Inflammatory macrophage treated with lipopolysaccharide for 1 hour (primary cell): Measurements from ENCODE around the gene MAGEB6.
"Not testable (repeated sequence)": the region's sequence is repeated elsewhere in the genome, so short reads cannot be mapped to it uniquely, and the experiment has no call there.

Experiments used
- DNase-seq, 2 donors: peaks; one replicate each; pipeline ENCODE4 v3.0.0-alpha.2; 2020 to 2022

The MAGEB6 gene, protein sequence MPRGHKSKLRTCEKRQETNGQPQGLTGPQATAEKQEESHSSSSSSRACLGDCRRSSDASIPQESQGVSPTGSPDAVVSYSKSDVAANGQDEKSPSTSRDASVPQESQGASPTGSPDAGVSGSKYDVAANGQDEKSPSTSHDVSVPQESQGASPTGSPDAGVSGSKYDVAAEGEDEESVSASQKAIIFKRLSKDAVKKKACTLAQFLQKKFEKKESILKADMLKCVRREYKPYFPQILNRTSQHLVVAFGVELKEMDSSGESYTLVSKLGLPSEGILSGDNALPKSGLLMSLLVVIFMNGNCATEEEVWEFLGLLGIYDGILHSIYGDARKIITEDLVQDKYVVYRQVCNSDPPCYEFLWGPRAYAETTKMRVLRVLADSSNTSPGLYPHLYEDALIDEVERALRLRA

DNA sequence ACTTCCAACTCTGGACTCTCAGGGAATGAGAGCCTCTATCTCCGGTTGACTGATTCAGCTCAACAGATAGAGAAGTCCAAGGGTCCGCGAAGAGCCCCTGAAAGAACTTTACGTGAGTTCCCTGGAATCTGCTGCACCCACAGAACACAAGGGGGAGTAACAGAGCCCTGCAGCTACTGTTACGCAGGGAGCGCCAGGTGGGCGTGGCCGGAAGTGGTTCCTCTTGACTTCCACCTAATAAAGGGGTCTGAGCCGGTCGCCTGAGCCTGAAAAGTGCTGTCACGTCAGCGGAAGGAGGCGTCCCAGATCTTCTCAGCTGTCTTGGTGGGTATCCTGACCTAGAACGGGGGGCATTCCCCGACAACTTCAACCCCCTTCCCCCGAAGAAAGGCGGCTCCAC lies at the start of gene MAGEB6:
MAGEB6 (plus strand) TSS at position 237 of the 400 bp plus-strand sequence. CDS start 1,407 bp downstream, outside the sequence.
- no peak for DNase-seq

DNA sequence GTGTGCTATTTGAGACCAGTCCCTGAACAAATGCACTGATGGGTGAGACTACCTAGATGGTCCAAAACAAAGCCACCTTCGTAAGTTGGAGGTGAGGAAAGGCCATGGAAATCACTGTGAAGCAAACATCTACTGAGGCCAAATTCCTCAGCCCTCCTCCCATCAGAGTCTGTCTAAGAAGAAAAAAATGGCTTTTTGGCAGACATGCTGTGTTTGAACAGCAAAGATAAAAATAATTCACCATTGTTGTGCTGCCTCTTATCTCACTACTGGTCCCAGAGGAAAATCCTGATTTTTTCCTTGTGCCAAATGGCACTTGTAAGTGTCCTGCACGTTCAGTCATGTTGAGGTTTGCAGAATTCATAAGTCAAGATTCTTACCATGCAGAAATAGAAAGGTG lies 46.2 kb upstream of the MAGEB6 start:
- no peak for DNase-seq

DNA sequence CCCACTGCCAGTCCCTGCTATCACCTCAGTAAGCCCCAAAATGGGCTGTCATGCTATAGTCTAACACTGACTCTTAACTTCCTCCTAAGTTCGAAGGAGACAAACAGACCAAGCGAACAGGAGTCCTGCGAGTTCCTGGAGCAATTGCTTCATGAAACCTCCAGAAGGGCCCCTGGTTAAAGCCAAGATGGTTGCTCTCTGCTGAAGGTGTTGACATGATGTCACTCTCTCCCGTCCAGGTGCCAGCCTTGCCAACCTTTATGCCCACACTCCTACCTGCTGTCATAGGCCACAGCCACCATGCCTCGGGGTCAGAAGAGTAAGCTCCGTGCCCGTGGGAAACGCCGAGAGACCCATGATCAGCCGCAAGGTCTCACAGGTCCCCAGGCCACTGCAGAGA lies 31.9 kb upstream of the MAGEB6 start, which contains the start of gene MAGEB6B:
MAGEB6B (plus strand) TSS at position 301 of the 400 bp plus-strand sequence; CDS start at position 301, 0 bp downstream.
- no peak for DNase-seq

DNA sequence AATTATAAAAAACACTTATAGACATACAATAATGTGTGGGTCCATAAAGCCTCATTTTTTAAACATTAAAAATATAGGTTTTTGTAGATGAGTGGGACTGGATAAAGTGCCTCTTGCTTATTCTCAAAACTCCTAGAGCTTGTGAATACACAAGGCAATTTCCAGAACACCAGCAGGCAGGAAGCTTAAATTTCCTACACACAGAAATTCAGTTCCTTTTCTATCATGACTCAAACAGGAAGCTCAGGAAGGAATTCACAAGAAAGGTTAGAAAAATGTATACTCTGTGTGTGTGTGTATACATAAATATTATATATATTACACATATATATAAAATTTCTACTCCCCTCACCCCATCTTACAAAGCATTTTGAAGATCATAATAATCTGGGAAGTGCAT lies 11.3 kb downstream of the MAGEB6 start:
- no peak for DNase-seq

DNA sequence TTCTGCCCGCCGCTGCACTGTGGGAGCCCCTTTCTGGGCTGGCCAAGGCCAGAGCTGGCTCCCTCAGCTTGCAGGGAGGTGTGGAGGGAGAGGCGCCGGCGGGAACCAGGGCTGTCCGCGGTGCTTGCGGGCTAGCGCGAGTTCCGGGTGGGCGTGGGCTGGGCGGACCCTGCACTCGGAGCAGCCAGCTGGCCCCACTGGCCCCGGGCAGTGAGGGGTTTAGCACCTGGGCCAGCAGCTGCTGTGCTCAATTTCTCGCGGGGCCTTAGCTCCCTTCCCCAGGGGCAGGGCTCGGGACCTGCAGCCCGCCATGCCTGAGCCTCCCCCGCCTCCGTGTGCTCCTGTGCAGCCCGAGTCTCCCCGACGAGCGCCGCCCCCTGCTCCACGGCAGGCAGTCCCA lies 12.5 kb downstream of the MAGEB6 start:
- DNase-seq: not testable (repeated sequence)

DNA sequence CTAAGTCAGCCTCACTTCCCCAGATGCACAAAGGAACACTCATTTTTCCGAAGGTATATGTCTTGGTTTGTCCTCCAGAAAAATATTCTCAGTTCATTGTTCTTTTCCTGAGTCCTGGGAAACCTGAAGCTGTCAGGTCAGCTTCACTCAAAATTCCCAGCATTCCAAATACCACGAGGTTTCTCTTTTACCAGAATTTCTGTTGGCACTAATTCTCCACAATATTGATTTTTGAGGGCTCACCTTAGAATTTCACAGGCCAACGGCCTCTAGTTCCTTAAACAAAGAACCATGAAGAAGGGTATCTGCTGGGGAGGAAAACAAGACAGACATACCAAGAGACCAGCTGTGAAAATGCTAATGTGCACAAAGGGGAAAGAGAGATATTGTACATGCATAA lies 15.8 kb downstream of the MAGEB6 start:
- DNase-seq: no peak

DNA sequence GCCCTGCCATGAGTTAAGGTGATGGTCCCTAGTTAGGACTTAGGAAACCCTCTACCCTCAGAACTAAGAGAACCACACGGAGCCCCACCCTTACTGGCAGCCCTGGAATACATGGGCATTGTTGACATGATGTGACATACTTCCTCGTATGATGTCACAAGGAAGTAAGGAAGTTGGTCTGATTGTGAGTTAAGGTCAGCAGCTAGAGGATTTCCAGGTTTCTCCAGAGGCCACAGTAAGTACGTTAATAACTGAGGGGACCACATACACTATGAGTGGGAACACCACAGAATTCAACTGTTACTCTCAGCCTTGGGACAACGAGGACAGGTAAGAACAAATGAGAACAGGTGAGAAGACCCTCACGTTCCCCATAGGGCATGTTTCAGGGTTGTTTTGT lies 23.6 kb downstream of the MAGEB6 start, which contains the start of gene MAGEB5:
MAGEB5 (plus strand) TSS at position 301 of the 400 bp plus-strand sequence. CDS start 1,133 bp downstream, outside the sequence.
- DNase-seq: no peak

DNA sequence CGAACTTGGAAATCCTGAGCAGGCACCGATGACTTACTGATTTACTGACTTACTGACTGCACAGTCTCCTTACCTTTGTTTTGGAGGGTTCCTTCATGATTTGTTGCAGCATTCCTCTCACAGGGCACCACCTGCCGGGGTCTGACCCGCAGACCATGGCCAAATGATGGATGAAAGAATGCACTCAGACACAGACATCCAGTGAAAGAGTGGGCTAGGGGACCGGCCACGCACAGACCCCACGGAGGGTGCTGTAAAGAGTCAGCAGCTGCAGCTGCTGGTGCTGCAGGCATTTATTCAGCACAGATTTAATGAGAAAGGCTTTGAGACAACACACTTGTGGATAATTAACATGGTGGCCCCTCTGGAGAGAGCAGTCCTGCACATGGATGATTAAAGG lies 27.1 kb downstream of the MAGEB6 start:
- DNase-seq: no peak

DNA sequence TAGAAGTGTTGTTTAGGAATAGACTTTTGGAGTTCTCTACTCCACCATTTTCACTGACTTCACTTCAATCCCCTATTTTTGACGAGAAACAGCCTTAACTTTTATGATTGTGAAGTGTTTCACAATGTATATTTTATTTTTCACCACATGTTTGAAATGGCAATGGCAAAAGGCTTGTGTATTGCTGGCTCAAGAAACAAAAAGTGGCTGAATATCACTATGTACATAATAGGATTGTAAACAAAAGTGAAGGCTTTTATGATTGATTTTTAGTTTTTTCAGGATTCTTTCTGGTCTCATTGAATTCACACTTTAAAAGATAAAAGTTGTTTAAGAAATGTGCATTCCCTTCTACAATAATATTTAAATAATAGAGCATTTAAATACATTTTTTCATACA lies 41.9 kb downstream of the MAGEB6 start:
- no peak for DNase-seq
